ENCODE measurements around the gene ZNF280C.

Gene ZNF280C

DNA sequence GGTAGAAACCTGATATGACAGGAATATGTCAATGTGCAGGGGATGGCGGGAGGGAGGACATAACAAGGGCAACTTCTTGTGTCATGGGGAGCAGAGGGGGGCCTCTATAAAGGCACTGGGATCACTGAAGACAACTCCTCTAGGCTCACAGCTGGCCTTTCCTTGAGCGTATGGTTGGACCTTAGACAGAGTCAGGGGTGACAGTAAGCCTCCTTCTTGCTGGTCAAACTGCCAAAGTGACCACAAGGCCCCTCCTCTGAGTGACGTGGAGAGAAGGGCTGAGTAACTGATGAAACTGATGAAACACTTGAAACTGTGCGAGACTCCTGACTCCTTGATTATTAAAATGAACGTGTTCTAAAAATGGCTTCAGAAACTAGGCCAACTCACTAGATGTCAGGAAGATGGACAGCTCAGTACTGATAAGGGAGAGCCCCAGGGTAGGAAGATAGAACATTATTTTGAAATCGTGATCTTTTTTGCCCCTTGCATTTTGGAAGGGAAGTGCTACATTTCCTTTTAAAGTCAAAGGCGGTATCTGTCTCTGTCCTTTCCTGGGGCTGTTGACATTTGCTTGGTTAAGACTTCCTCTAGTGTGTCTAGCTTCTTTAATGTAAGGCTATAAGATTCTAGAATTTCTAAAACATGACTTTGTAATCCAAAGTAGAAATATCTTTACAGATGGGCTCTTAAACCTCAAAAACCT is 95.4 kb downstream of the ZNF280C start:
- POLR2A ChIA-PET: interaction anchor here (1.5 kb wide), 1 partner anchor 8 kb away, joined by 10 read pairs; the partner anchor contains the start of gene AIFM1
- no peaks in the 10 kb centered on the region for H3K9me3 ChIP-seq (ENCODE audit: control insufficient read depth, insufficient read depth, low read depth, low read length)
- CTCF ChIA-PET: interaction anchor here (0.5 to 1.0 kb wide), 5 partner anchors 16 to 822 kb away, joined by 3 read pairs; no protein-coding TSS in a partner anchor
- TF ChIP-seq, protein P1, sequence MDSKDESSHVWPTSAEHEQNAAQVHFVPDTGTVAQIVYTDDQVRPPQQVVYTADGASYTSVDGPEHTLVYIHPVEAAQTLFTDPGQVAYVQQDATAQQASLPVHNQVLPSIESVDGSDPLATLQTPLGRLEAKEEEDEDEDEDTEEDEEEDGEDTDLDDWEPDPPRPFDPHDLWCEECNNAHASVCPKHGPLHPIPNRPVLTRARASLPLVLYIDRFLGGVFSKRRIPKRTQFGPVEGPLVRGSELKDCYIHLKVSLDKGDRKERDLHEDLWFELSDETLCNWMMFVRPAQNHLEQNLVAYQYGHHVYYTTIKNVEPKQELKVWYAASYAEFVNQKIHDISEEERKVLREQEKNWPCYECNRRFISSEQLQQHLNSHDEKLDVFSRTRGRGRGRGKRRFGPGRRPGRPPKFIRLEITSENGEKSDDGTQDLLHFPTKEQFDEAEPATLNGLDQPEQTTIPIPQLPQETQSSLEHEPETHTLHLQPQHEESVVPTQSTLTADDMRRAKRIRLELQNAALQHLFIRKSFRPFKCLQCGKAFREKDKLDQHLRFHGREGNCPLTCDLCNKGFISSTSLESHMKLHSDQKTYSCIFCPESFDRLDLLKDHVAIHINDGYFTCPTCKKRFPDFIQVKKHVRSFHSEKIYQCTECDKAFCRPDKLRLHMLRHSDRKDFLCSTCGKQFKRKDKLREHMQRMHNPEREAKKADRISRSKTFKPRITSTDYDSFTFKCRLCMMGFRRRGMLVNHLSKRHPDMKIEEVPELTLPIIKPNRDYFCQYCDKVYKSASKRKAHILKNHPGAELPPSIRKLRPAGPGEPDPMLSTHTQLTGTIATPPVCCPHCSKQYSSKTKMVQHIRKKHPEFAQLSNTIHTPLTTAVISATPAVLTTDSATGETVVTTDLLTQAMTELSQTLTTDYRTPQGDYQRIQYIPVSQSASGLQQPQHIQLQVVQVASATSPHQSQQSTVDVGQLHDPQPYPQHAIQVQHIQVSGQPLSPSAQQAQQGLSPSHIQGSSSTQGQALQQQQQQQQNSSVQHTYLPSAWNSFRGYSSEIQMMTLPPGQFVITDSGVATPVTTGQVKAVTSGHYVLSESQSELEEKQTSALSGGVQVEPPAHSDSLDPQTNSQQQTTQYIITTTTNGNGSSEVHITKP (tag by site-specific recombination; IDR thresholded peaks at IDR 0.05): 0 out of 2 replicates have a peak, but pooled peaks have one; percentile 14
- TF ChIP-seq SP3 (tag by site-specific recombination; IDR thresholded peaks at IDR 0.05): no peak
- TF ChIP-seq, protein P2, sequence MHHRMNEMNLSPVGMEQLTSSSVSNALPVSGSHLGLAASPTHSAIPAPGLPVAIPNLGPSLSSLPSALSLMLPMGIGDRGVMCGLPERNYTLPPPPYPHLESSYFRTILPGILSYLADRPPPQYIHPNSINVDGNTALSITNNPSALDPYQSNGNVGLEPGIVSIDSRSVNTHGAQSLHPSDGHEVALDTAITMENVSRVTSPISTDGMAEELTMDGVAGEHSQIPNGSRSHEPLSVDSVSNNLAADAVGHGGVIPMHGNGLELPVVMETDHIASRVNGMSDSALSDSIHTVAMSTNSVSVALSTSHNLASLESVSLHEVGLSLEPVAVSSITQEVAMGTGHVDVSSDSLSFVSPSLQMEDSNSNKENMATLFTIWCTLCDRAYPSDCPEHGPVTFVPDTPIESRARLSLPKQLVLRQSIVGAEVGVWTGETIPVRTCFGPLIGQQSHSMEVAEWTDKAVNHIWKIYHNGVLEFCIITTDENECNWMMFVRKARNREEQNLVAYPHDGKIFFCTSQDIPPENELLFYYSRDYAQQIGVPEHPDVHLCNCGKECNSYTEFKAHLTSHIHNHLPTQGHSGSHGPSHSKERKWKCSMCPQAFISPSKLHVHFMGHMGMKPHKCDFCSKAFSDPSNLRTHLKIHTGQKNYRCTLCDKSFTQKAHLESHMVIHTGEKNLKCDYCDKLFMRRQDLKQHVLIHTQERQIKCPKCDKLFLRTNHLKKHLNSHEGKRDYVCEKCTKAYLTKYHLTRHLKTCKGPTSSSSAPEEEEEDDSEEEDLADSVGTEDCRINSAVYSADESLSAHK (tag by site-specific recombination; IDR thresholded peaks at IDR 0.05): 0 out of 2 replicates have a peak, but pooled peaks have one; percentile 33
- no peaks in the 10 kb centered on the region for H3K36me3 ChIP-seq (ENCODE audit: control insufficient read depth in 2 of 2, insufficient read depth in 1 of 2, low read length in 2 of 2)
- H3K4me1 ChIP-seq (ENCODE audit: control insufficient read depth, insufficient read depth, low read length): peaks cover 14% of the 10 kb centered on the region
- H3K4me3 ChIP-seq (ENCODE audit: low read depth, low read length): no peak overlapping the region
- H3K27ac ChIP-seq (ENCODE audit: extremely low read depth, low read depth, low read length): no peak overlapping the region

GRCh38 chrX:130172127-130172845 is 96.4 kb downstream of the ZNF280C start:
- Histone ChIP-seq H3K36me3 (ENCODE audit: control insufficient read depth in 2 of 2, insufficient read depth in 1 of 2, low read length in 2 of 2) (no peaks in the 10 kb centered on the region), H3K9me3 (ENCODE audit: control insufficient read depth, insufficient read depth, low read depth, low read length) (no peaks in the 10 kb centered on the region), H3K27ac (ENCODE audit: extremely low read depth, low read depth, low read length) (no peak overlapping the region), H3K4me3 (ENCODE audit: low read depth, low read length) (no peak overlapping the region), H3K4me1 (ENCODE audit: control insufficient read depth, insufficient read depth, low read length) (peaks cover 14% of the 10 kb centered on the region)
- CTCF ChIA-PET: interaction anchor here (0.5 to 0.6 kb wide), 2 partner anchors 20 to 823 kb away, joined by 3 read pairs; no protein-coding TSS in a partner anchor
- POLR2A ChIA-PET: no interaction called here
- TF ChIP-seq ZNF501 (tag by site-specific recombination; IDR thresholded peaks at IDR 0.05): no peak
- TF ChIP-seq ZNF324 (tag by site-specific recombination; IDR thresholded peaks at IDR 0.05): no peak
- TF ChIP-seq ZNF626 (tag by site-specific recombination; IDR thresholded peaks at IDR 0.05): no peak

DNA sequence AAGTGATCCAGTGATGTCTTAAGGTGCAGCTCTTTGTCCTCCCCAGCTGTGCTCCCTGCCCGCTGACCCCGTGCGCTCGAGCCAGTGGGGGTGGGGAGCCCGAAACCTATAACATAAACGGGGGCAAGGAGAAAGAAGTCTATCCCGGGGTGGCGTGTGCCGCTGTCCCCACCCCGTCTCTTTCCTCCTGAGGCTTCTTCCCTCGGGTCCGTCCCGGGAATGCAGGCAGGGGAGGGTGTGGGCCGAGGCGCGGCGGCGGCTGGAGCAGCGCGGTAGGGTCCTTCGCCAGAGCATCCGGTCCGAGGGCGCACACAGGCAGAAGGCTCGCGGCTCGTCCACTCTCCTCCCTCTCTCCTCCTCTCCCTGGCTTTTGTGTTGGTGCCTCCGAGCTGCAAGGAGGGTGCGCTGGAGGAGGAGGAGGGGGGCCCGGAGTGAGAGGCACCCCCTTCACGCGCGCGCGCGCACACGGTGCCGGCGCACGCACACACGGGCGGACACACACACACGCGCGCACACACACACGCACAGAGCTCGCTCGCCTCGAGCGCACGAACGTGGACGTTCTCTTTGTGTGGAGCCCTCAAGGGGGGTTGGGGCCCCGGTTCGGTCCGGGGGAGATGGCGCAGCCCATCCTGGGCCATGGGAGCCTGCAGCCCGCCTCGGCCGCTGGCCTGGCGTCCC is 97.1 kb downstream of the ZNF280C start, which contains the start of gene RAB33A:
RAB33A (plus strand) TSS at position 517 of the 681 bp plus-strand sequence; CDS start at position 618, 101 bp downstream.
- peaks cover 16% of the 10 kb centered on the region for H3K4me1 ChIP-seq (ENCODE audit: control insufficient read depth, insufficient read depth, low read length)
- peak within 1 kb of the TSS; percentile 29 for H3K4me3 ChIP-seq (ENCODE audit: low read depth, low read length)
- H3K9me3 ChIP-seq (ENCODE audit: control insufficient read depth, insufficient read depth, low read depth, low read length): no peaks in the 10 kb centered on the region
- H3K27ac ChIP-seq (ENCODE audit: extremely low read depth, low read depth, low read length): no peak within 1 kb of the TSS; the same call in 1 of the 2 replicates
- TF ChIP-seq, protein P3, sequence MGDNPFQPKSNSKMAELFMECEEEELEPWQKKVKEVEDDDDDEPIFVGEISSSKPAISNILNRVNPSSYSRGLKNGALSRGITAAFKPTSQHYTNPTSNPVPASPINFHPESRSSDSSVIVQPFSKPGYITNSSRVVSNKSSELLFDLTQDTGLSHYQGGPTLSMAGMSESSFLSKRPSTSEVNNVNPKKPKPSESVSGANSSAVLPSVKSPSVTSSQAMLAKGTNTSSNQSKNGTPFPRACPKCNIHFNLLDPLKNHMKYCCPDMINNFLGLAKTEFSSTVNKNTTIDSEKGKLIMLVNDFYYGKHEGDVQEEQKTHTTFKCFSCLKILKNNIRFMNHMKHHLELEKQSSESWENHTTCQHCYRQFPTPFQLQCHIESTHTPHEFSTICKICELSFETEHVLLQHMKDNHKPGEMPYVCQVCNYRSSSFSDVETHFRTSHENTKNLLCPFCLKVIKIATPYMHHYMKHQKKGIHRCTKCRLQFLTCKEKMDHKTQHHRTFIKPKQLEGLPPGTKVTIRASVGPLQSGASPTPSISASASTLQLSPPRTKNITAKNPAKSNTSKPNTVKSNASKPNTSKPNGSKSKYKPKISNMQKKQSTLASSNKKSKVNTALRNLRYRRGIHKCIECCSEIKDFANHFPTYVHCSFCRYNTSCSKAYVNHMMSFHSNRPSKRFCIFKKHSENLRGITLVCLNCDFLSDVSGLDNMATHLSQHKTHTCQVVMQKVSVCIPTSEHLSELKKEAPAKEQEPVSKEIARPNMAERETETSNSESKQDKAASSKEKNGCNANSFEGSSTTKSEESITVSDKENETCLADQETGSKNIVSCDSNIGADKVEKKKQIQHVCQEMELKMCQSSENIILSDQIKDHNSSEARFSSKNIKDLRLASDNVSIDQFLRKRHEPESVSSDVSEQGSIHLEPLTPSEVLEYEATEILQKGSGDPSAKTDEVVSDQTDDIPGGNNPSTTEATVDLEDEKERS (tag by site-specific recombination; IDR thresholded peaks at IDR 0.05): no peak
- TF ChIP-seq ZNF341 (tag by site-specific recombination; IDR thresholded peaks at IDR 0.05; ENCODE audit: low read depth) (no peak), ZNF404 (tag by site-specific recombination; IDR thresholded peaks at IDR 0.05) (no peak), ZNF133 (tag by site-specific recombination; IDR thresholded peaks at IDR 0.05) (no peak), ZNF292 (tag by site-specific recombination; IDR thresholded peaks at IDR 0.05; ENCODE audit: borderline replicate concordance, low read depth) (no peak), ZNF76 (tag by site-specific recombination; IDR thresholded peaks at IDR 0.05; ENCODE audit: borderline replicate concordance, low read depth) (no peak)
- ChIA-PET CTCF (no interaction called here), POLR2A (no interaction called here)
- no peaks in the 10 kb centered on the region for H3K36me3 ChIP-seq (ENCODE audit: control insufficient read depth in 2 of 2, insufficient read depth in 1 of 2, low read length in 2 of 2)

All from HEK293 (cell line).